Breast epithelium (tissue), 3 donors: ENCODE data around the gene LDLRAD3.

Experiments
- POLR2A ChIP-seq: fragments of 450-650 bp; IDR thresholded peaks from one replicate; pipeline ENCODE4 v1.6.1; 2016; ENCODE audit warnings: antibody characterized with exemption, mild to moderate bottlenecking, moderate library complexity
- POLR2AphosphoS5 ChIP-seq, 3 donors: sonication (generic); formaldehyde crosslinking; IDR thresholded peaks; one replicate each; pipeline ENCODE4 v1.6.1; 2017; ENCODE audit warnings: antibody characterized with exemption in 3 of 3
- TF ChIP-seq, protein P1 (sequence below), 3 donors: fragments of 450-650 bp; IDR thresholded peaks; one replicate each; pipeline ENCODE4 v1.5.1; 2016 to 2017; ENCODE audit warnings: antibody characterized with exemption in 3 of 3, mild to moderate bottlenecking in 3 of 3, moderate library complexity in 3 of 3

DNA sequence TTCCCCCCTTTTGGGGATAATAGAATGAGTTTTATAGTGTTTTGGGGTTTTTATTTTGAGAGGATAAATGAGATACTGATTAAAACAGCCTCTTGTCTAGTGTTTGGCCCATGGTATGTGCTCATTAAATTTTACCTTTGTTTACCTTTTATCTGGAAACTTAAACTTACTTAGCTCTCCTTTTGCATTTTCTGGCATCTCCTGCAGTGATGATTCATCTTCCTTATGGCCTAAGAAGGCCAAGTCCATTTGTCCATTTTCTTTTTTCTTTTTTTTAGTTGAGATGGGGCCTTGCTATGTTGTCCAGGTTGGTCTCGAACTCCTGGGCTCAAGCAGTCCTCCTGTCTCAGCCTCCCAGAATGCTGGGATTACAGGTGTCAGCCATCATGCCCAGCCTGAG, 189.1 kb downstream of the LDLRAD3 start:
- TF ChIP-seq, protein P1, sequence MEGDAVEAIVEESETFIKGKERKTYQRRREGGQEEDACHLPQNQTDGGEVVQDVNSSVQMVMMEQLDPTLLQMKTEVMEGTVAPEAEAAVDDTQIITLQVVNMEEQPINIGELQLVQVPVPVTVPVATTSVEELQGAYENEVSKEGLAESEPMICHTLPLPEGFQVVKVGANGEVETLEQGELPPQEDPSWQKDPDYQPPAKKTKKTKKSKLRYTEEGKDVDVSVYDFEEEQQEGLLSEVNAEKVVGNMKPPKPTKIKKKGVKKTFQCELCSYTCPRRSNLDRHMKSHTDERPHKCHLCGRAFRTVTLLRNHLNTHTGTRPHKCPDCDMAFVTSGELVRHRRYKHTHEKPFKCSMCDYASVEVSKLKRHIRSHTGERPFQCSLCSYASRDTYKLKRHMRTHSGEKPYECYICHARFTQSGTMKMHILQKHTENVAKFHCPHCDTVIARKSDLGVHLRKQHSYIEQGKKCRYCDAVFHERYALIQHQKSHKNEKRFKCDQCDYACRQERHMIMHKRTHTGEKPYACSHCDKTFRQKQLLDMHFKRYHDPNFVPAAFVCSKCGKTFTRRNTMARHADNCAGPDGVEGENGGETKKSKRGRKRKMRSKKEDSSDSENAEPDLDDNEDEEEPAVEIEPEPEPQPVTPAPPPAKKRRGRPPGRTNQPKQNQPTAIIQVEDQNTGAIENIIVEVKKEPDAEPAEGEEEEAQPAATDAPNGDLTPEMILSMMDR (IDR thresholded peaks at IDR 0.05), result no peak
- TF ChIP-seq POLR2AphosphoS5 (IDR thresholded peaks at IDR 0.05) (no peak), POLR2A (no peak)
